Activated CD8-positive, alpha-beta memory T cell treated with anti-CD3 and anti-CD28 coated beads, Interleukin-2, amount 10 ng/mL, durations not matched to agents 7 days and 5 days (primary cell): Measurements from ENCODE around the gene SLC44A5. TPM values are rescaled to one million over a fixed set of nuclear protein-coding genes. Genes with fewer than 3 reads are reported as not detected.
"Not testable (repeated sequence)": the region's sequence is repeated elsewhere in the genome, so short reads cannot be mapped to it uniquely, and the experiment has no call there.

Experiments
- ATAC-seq: fragments of 150-1000 bp; cut with Tn5 transposase; one replicate; pipeline ENCODE4 v1.10.0; 2021; ENCODE audit warnings: moderate library complexity
- CTCF ChIA-PET: fragments of 350-600 bp; sonication (Branson Sonifier 250); formaldehyde crosslinking; loops from one replicate; lab custom pipeline; 2021; ENCODE audit warnings: antibody characterized with exemption; lab: Charles Lee
- DNase-seq: peaks from one replicate; pipeline ENCODE4 v3.0.0-alpha.2; 2020
- H3K27ac Mint-ChIP-seq: one replicate; pipeline ENCODE4 v1.8.0; 2021; ENCODE audit warnings: mild to moderate bottlenecking, mixed read lengths
- H3K27me3 Mint-ChIP-seq: one replicate; pipeline ENCODE4 v1.8.0; 2021; ENCODE audit warnings: mixed read lengths
- H3K36me3 Mint-ChIP-seq: one replicate; pipeline ENCODE4 v1.8.0; 2021; ENCODE audit warnings: mild to moderate bottlenecking, mixed read lengths
- H3K4me1 Mint-ChIP-seq: one replicate; pipeline ENCODE4 v1.8.0; 2021; ENCODE audit warnings: mixed read lengths
- H3K4me3 Mint-ChIP-seq: one replicate; pipeline ENCODE4 v1.8.0; 2021; ENCODE audit warnings: mild to moderate bottlenecking, moderate library complexity, mixed read lengths
- H3K9me3 Mint-ChIP-seq: one replicate; pipeline ENCODE4 v1.8.0; 2022; ENCODE audit warnings: low read depth, mixed read lengths
- total RNA-seq, 2 experiments: library from RNA; stranded (reverse); gene quantifications; one replicate each; pipeline ENCODE4 v1.2.3, GENCODE V29; 2021

The SLC44A5 gene
- total RNA-seq, 2 experiments from 2014 or later, result 0.23 to 0.40 TPM

DNA sequence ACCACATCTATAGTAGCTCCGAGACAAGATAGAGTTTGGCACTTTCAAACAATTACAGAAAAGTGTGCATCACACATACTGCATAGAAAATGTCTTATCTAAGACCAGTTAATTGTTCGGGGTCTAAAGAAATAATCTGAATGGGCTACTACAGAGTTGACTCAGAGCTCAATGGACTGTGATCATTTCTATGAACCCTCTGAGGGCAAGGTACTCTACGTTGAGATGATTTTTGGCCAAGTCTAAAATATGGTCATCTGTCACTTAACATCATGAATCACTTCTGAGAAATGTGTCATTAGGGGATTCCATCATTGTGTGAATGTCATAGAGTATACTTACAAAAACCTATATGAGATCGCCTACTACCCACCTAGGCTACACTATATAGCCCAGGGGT, 123.5 kb downstream of the SLC44A5 start:
- CTCF ChIA-PET, result no interaction called here
- no peaks in the 10 kb centered on the region for H3K36me3 Mint-ChIP-seq
- no peaks in the 10 kb centered on the region for H3K4me1 Mint-ChIP-seq
- H3K27me3 Mint-ChIP-seq, result no peaks in the 10 kb centered on the region
- ATAC-seq (no peak), DNase-seq (no peak)
- H3K27ac Mint-ChIP-seq, result no peak overlapping the region
- no peak overlapping the region for H3K4me3 Mint-ChIP-seq
- H3K9me3 Mint-ChIP-seq, result peaks cover 2% of the 10 kb centered on the region

DNA sequence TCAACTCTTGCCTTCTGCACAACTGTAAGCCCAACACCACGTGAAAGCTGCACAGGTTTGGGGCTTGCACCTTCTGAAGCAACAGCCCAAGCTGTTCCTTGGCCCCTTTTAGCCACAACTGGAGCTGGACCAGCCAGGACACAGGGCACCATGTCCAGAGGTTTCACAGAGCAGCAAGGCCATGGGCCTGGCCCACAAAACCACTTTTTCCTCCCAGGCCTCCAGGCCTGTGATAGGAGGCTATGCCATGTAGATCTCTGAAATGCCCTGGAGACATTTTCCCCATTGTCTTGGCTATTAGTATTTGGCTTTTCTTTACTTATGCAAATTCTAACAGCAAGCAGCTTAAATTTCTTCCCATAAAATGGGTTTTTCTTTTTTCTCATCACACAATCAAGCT, 126.1 kb downstream of the SLC44A5 start:
- DNase-seq (no peak), ATAC-seq (no peak)
- Mint-ChIP-seq H3K27me3 (no peaks in the 10 kb centered on the region), H3K36me3 (no peaks in the 10 kb centered on the region), H3K4me3 (no peak overlapping the region), H3K4me1 (no peaks in the 10 kb centered on the region), H3K27ac (no peak overlapping the region), H3K9me3 (peaks cover 4% of the 10 kb centered on the region)
- CTCF ChIA-PET, result no interaction called here

GRCh38 chr1:75482951-75483350, 128.0 kb downstream of the SLC44A5 start:
- CTCF ChIA-PET, result no interaction called here
- no peaks in the 10 kb centered on the region for H3K4me1 Mint-ChIP-seq

DNA sequence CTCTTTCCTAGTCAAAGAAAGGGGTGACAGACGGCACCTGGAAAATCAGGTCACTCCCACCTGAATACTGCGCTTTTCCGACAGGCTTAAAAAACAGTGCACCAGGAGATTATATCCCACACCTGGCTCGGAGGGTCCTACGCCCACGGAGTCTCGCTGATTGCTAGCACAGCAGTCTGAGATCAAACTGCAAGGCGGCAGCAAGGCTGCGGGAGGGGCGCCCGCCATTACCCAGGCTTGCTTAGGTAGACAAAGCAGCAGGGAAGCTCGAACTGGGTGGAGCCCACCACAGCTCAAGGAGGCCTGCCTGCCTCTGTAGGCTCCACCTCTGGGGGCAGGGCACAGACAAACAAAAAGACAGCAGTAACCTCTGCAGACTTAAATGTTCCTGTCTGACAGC, 134.4 kb downstream of the SLC44A5 start:
- DNase-seq, ATAC-seq, CTCF ChIA-PET, H3K9me3 Mint-ChIP-seq, H3K27ac Mint-ChIP-seq, H3K36me3 Mint-ChIP-seq, H3K4me1 Mint-ChIP-seq, H3K27me3 Mint-ChIP-seq, H3K4me3 Mint-ChIP-seq: not testable (repeated sequence)

More at GRCh38 chr1:75482951-75483350, 128.0 kb downstream of the SLC44A5 start:
- Mint-ChIP-seq H3K4me3 (no peak overlapping the region), H3K9me3 (peaks cover 4% of the 10 kb centered on the region), H3K27ac (no peak overlapping the region), H3K27me3 (no peaks in the 10 kb centered on the region), H3K36me3 (no peaks in the 10 kb centered on the region)
- ATAC-seq, result no peak
- no peak for DNase-seq

DNA sequence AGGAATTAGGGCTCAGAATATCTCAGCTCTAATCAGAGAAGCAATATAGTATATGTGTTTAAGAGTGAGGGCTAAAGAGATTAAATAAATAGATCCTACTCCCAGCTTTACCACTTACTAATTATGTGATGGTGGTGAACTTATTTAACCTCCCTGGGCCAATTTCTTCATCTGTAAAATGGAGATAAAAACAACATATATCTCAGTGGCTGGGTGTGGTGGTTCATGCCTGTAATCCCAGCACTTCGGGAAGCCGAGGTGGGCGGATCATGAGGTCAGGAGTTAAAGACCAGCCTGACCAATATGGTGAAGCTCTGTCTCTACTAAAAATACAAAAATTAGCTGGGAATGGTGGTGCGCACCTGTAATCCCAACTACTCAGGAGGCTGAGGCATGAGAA, 135.2 kb downstream of the SLC44A5 start:
- DNase-seq (no peak), ATAC-seq (no peak)
- H3K27me3 Mint-ChIP-seq, result no peaks in the 10 kb centered on the region
- no peaks in the 10 kb centered on the region for H3K36me3 Mint-ChIP-seq
- no peak overlapping the region for H3K4me3 Mint-ChIP-seq
- CTCF ChIA-PET, result no interaction called here
- no peak overlapping the region for H3K27ac Mint-ChIP-seq
- H3K9me3 Mint-ChIP-seq, result no peaks in the 10 kb centered on the region
- H3K4me1 Mint-ChIP-seq, result no peaks in the 10 kb centered on the region

GRCh38 chr1:75472971-75473603, 137.8 kb downstream of the SLC44A5 start:
- CTCF ChIA-PET, result no interaction called here
- Mint-ChIP-seq H3K27me3 (no peaks in the 10 kb centered on the region), H3K4me1 (no peaks in the 10 kb centered on the region), H3K36me3 (no peaks in the 10 kb centered on the region), H3K27ac (no peak overlapping the region), H3K4me3 (no peak overlapping the region), H3K9me3 (no peaks in the 10 kb centered on the region)
- DNase-seq (no peak), ATAC-seq (no peak)

- Mint-ChIP-seq H3K27me3 (no peaks in the 10 kb centered on the region), H3K4me3 (no peak overlapping the region), H3K9me3 (no peaks in the 10 kb centered on the region), H3K36me3 (no peaks in the 10 kb centered on the region), H3K4me1 (no peaks in the 10 kb centered on the region), H3K27ac (no peak overlapping the region)
- CTCF ChIA-PET, result no interaction called here
- DNase-seq (no peak), ATAC-seq (no peak)
Measured at GRCh38 chr1:75472089-75472970, 138.6 kb downstream of the SLC44A5 start.

DNA sequence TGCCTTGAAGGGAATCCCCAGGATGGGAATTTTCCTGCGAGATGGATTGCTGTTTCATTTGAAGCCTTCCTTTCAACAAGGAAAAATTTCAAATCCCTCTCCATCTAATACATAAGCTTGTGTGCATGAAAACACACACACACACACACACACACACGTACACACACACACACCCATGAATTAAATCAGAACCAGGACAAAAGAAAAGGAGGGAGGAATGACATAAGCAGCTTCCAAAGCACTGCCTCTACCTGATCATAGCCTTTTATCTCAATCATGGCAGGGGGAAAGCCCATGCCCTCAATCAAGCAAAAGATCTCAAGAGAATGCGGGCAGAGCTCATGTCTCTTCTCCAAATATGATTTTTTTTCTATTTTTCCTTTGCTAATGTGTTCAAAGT, 139.7 kb downstream of the SLC44A5 start:
- Mint-ChIP-seq H3K4me1 (no peaks in the 10 kb centered on the region), H3K27ac (no peak overlapping the region), H3K9me3 (no peaks in the 10 kb centered on the region), H3K4me3 (no peak overlapping the region), H3K27me3 (no peaks in the 10 kb centered on the region), H3K36me3 (no peaks in the 10 kb centered on the region)
- ATAC-seq (no peak), DNase-seq (no peak)
- CTCF ChIA-PET, result no interaction called here

- Mint-ChIP-seq H3K4me1 (no peaks in the 10 kb centered on the region), H3K36me3 (no peaks in the 10 kb centered on the region), H3K27ac (no peak overlapping the region), H3K9me3 (no peaks in the 10 kb centered on the region), H3K27me3 (no peaks in the 10 kb centered on the region), H3K4me3 (no peak overlapping the region)
- DNase-seq (no peak), ATAC-seq (no peak)
- CTCF ChIA-PET, result no interaction called here
Measured at GRCh38 chr1:75470448-75470847, 140.5 kb downstream of the SLC44A5 start.

- Mint-ChIP-seq H3K4me1 (no peaks in the 10 kb centered on the region), H3K36me3 (no peaks in the 10 kb centered on the region), H3K27ac (no peak overlapping the region), H3K27me3 (no peaks in the 10 kb centered on the region), H3K4me3 (no peak overlapping the region), H3K9me3 (no peaks in the 10 kb centered on the region)
- ATAC-seq, result no peak
- DNase-seq, result no peak
- CTCF ChIA-PET, result no interaction called here
Measured at GRCh38 chr1:75469586-75470173, 141.2 kb downstream of the SLC44A5 start.

GRCh38 chr1:75461808-75462325, 149.0 kb downstream of the SLC44A5 start:
- CTCF ChIA-PET, result no interaction called here
- no peaks in the 10 kb centered on the region for H3K36me3 Mint-ChIP-seq
- no peak for DNase-seq

GRCh38 chr1:75449998-75450397, 160.9 kb downstream of the SLC44A5 start:
- Mint-ChIP-seq H3K27me3 (no peaks in the 10 kb centered on the region), H3K4me1 (no peaks in the 10 kb centered on the region), H3K27ac (no peak overlapping the region), H3K9me3 (no peaks in the 10 kb centered on the region), H3K36me3 (no peaks in the 10 kb centered on the region), H3K4me3 (no peak overlapping the region)
- no peak for ATAC-seq
- CTCF ChIA-PET, result no interaction called here
- no peak for DNase-seq

More at GRCh38 chr1:75461808-75462325, 149.0 kb downstream of the SLC44A5 start:
- no peak overlapping the region for H3K4me3 Mint-ChIP-seq
- no peaks in the 10 kb centered on the region for H3K4me1 Mint-ChIP-seq
- no peak for ATAC-seq
- H3K9me3 Mint-ChIP-seq, result peaks cover 4% of the 10 kb centered on the region
- no peaks in the 10 kb centered on the region for H3K27me3 Mint-ChIP-seq
- H3K27ac Mint-ChIP-seq, result no peak overlapping the region

DNA sequence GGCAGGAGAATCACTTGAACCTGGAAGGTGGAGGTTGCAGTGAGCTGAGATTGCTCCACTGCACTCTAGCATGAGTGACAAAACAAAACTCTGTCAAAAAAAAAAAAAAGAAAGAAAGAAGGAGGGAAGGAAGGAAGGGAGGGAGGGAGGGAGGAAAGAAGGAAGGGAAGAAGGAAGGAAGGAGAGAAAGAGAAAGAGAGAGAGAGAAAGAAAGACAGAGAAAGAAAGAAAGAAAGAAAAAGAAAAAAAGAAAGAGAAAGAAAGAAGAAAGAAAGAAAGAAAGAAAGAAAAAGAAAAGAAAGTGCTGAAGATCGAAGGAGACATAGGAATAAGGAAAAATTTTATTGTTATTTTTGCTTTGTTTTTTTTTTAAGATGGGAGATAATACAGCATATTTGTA, 166.7 kb downstream of the SLC44A5 start:
- Mint-ChIP-seq H3K27ac (no peak overlapping the region), H3K4me1 (no peaks in the 10 kb centered on the region), H3K27me3 (no peaks in the 10 kb centered on the region), H3K36me3 (no peaks in the 10 kb centered on the region), H3K9me3 (no peaks in the 10 kb centered on the region), H3K4me3 (no peak overlapping the region)
- ATAC-seq (no peak), DNase-seq (no peak)
- CTCF ChIA-PET, result no interaction called here

GRCh38 chr1:75440274-75440673, 170.6 kb downstream of the SLC44A5 start:
- no peaks in the 10 kb centered on the region for H3K9me3 Mint-ChIP-seq
- H3K27me3 Mint-ChIP-seq, result no peaks in the 10 kb centered on the region
- CTCF ChIA-PET, result no interaction called here
- no peak overlapping the region for H3K4me3 Mint-ChIP-seq
- H3K27ac Mint-ChIP-seq, result no peak overlapping the region
- no peak for DNase-seq
- H3K4me1 Mint-ChIP-seq, result no peaks in the 10 kb centered on the region
- H3K36me3 Mint-ChIP-seq, result no peaks in the 10 kb centered on the region
- ATAC-seq, result no peak
